Raji (cell line): ENCODE data around the gene HNRNPL.

Source experiments
- POLR2A ChIP-seq: IDR thresholded peaks from 2 replicates; pipeline ENCODE4 v1.6.1; 2011; ENCODE audit warnings: low read depth, low read length, control low read depth; ENCODE audit not compliant: insufficient read depth

Gene HNRNPL

DNA sequence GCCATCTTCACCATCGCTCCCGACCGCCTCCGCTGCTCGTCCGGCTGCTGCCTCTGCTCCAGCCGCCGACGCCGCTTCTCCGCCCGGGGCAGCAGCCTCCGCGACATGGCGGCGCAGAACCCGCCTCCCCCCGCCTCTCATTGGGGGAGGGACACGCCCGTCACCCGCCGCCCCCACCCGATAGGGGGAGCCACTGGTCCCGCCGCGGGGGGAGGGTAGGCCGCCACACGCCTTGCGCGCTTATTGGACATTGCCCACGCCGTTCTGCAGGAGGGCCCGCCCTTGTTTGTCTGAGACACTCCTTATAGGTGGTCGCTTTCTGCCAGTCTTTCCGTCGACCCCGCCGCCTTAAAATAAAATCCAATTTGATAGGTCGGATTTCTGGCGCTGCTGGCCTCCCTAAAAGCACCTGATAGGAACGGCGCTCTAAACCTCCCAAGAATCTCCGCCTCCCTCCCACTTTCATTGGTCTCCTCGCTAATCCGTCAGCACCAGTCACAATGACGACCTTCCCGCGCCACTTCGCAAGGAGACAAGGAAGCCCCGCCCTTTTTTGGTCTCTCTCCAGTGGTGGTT, at the start of gene HNRNPL:
Gene HNRNPL, minus strand, starts transcription at position 127 of the 576 bp plus-strand sequence. Its CDS starts 20 bp downstream, at position 107.
- TF ChIP-seq POLR2A: peak; percentile 55

DNA sequence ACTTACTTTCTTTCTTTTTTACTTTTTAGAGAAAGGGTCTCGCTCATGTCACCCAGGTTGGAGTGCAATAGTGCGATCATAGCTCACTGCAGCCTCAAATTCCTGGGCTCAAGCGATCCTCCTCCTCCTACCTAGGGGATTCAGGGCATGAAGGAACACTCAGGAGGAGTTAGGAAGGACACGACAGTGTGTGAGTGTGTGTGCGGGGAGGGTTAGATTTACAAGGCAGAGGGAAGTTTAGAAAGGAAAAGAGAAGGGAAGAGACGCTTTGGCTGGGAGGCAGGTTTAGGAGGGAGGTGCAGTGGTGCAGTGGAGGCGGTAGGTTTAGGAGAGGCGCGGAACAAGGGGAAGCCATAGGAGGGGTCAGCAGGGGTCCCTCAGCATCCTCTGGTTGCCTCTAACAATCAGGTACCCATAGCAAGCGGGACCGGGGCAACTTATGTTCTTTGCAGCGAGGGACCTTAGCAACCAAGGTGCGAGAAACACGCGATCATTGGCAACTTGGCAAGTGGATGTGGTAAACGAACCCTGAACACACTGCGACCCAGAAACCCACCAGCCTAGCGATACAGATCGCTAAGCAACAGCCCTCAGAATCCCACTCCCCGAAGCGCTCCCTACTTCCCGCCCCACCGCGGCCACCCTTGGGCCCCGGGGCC, 49.1 kb upstream of the HNRNPL start:
- no peak for TF ChIP-seq POLR2A

DNA sequence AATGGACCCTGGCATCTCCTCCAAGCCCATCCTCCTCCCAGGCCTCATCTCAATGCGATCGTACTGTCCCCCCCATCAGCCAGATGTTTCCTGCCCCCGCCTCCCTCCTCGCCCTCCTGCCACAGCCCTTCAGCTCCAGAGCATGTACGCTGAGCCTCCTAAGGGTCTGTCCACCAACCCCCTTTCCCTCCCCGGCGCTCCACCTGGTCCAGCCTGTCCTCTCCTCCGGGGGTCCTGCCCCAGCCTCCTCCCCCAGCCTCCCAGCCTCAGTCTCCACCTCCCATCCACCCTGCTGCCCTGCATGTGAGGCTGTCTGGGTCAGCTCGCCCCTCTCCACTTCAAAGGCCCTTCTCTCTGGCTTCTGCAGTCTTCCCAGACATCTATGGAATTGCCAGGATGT, 45.2 kb upstream of the HNRNPL start:
- no peak for TF ChIP-seq POLR2A

DNA sequence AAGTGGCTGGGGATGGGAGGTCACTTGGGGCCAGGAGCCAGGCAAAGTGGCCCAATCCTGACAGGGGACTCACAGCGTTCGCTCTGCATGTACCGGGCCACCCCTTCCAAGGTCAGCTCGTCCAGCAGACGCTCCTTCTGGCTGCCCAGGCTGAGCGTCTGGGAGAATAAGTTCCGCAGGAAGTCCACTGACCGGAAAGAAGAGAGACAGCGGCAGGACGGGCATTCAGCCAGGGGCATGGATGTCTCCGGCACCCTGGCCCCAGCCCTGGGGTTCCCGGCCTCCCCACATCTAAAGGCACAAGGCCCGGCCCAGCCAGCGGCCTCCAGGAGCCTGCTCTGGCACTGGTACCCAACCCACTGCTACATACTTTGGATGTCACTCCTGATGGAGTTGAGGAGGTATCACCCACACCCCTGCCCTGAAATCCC, 43.6 kb upstream of the HNRNPL start:
- TF ChIP-seq POLR2A: no peak

DNA sequence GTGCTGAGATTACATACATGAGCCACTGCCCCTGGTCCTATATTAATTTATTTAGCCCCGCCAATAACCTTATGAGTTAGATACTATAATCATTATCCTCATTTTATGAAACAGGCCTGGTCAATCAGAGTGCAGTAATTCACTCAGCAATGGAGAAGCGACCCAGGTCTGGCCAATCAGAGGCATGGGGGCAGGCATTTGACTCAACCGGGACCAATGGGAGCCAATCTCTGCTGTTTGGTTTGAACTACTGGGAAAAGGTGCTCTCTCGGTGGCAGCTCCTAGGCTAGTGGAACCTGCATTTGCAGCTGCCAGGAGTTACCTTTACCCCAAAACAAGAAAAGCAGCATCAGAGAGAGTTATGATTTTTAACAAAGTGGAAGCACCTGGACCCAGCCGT, 43.1 kb upstream of the HNRNPL start:
- no peak for TF ChIP-seq POLR2A

DNA sequence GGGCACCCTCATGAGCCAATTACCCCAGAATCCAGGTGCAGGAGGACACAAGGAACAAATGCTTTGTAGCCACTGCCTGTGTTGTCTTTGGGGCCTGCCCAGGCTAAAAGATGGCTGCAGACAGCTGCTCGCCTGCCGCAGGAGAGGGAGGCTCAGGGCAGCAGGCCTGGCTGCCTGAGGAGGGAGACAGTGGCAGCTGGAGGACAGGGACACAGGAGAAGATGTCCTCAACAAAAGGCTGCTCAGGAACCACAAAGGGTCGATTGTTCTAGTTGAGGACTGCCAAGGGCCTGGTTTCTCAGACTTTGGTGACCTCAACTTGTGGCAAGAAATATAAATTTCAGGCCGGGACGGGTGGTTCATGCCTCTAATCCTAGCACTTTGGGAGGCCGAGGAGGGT, 42.0 kb upstream of the HNRNPL start:
- no peak for TF ChIP-seq POLR2A

DNA sequence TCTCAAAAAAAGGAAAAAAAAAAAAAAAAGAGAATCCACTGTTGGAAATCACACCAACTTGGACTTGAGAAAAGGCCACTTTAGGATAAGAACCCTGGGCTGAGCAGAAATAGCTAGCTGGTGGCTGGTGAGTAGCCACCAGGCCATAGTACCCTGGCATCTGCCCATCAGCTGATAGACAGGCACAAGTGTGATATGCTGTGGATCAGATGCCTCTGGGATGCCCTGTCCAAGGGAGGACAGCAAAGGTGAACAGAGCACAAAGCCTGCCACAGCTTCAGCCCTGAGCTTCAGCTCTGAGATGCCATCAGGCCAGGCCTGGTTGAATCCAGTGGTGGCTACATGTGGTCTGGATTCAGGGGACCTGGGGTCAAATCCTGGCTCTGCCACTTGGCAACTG, 40.9 kb upstream of the HNRNPL start:
- no peak for TF ChIP-seq POLR2A

DNA sequence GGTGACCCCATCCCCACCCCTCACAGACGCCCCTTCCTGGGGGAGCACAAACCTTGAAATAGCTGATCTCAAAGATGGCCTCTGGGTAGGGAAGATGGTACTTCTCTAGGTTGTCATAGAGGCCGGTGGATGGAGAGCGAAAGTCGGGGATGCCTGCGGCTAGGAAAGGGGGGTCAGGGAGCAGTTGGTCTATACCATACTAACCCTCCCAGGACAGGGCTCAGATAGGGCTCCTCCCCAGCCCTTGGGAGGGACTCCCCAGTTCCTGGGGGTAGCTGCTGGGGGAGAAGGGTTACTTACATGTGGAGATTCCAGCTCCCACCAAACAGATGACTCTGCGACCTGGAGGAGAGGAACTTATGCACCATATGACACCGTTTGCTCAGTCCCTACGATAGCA, 40.0 kb upstream of the HNRNPL start:
- no peak for TF ChIP-seq POLR2A

DNA sequence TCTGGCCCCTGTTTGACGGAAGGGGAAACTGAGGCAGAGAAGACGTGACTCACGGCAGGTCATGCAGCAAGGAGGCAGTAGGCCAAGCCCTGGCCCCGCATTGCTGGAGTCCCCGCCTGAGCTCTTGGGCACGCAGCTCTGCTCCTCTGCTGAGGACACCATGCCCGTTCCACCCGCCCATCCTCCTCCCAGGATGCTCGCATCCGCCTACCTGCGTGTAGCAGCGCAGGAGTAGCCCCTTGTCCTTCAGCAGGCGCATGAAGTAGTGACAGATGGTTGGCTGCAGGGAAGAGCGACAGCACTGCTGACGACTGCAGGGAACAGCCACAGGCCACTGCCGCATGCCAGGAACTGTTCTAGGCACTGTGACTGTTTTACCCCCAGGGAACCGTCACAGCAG, 39.1 kb upstream of the HNRNPL start:
- TF ChIP-seq POLR2A: no peak

DNA sequence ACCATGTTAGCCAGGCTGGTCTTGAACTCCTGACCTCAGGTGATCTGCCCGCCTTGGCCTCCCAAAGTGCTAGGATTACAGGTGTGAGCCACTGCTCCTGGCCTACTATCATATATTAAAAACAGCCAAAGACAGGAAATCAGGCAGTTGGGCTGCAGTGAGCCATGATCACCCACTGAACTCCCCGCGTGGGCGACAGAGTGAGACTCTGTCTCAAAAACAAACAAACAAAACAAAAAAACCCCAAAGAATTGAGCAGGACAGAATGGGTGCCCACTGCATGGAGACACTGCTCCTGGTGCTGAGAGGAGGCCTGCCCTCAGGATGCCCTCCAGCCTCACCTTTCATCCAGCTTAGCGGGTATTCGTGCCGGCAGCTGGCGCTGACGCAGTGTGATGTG, 33.5 kb upstream of the HNRNPL start:
- no peak for TF ChIP-seq POLR2A

DNA sequence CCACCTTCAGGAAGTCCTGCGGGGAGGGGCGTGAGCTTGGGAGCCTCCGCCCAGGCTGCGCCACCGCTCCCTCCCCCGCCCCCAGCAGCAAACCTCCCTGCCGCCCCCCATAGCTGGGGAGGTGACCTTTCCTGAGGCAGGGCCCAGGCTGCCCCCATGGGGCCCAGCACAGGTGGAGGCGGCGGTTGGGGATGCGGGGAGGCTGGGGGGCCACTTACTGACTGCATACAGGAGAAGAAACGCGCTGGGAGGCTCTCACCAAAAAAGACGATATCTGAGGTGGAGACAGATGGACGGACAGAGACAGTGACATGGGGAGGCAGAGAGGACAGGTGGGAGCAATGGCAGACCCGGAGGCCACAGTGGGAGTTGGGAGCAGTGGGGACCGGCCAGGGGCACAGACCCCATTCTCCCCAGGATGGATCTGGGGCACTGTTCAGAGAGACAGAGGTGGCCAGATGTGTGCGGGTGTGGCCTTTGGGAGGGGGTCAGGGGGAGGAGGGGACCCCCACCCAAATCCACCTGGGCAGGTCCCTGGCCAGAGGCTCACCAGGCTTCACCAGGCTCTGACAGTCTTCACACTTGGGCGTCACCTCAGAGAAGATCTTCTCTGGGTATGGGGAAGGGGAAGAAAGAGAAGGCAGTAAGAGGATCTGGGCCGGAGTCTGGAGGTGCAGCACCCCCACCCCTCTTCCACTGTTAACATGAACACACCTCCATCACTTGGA, 31.3 kb upstream of the HNRNPL start:
- no peak for TF ChIP-seq POLR2A

DNA sequence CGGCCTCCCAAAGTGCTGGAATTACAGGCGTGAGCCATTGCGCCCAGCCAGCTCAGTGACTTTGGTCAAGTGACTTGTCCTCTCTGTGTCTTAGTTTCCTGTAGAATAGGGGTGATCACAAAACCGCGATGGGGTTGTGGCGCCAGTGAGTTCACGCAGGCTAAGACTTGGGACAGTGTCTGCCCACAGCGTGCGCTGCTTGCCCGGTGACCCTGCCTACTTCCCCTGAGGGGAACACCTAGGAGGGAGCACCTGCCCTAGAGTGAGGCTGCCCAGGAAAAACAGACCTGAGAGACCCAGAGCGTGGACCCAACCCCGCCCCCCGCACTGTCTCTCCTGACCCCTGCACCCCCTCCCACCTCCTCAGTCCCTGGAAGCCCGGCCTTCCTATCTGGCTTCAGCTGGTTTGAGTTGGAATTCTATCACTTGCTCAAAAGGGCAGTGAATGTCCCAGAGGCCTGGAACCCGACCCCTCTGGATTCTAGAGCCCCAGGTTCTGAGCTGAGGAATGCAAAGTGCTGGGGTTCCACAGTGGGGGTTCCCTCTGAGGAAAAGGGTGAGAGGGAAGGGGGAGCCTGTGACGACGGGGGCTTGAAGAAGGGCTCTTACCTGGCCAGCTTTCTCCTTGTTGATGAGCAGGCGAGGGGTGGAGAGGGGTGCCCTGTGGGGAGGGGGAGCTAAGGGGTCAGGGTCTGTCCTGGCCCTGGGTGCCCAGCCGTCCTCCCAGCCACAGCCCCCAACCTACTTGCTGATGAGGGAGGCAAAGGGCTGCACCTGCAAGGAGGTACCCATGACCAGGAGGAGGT, 30.5 kb upstream of the HNRNPL start:
- TF ChIP-seq POLR2A: no peak

DNA sequence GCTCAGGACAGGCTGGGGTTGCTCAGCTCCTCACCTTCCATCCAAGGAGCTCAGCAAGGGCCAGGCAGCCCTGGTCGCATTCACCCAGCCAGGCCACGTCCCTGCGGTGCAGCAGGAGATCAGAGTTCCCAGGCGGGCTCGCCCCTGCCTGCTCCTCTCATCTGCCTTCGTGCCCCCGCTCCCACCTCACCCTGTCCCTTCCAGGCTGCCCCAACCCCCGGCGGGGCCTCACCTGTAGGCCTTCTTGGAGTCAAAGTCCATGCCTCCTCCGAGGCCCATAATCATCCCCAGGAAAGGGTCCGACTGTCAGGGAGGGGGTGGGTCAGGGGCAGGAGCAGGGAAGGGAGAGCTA, 29.6 kb upstream of the HNRNPL start:
- no peak for TF ChIP-seq POLR2A

DNA sequence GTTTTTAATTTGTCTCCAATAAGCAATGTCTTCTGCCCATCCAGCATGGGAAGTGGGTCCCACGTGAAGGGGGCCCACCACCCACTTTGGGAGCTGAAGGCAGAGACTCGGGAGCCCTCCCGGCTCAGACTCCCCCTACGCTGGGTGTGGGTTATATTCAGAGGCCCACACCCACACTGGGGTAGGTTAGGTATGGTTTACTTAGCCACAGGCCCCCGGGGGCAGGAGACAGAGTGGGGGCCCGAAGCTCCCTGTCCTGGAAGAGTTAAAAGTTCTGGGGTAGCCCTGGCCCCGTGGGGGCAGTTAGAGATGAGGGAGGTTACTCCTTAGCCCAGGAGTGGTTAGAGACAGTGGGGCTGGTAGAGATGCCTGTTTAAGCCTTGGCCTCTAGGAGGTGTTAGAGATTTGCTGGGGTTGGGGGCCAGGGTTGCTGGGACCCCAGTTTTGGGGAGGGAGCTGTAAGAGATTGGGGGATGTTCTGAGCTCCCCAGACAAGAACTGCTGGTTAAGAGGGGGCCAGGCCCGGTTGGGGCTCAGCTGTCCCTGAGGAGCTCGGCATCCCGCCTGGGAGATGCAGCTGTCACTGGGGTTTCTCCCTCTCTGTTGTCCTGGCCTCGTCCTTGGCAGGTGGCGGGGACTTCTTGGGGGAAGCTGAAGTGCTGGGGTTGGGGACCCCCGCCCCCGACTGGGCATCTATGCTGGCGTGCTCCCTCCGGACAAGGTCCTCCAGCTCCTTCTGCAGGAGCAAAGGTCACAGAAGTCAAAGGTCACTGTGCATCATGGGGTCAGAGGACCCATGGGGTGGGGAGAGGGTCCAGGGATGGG, 29.0 kb upstream of the HNRNPL start:
- TF ChIP-seq POLR2A: no peak
